CD4-positive, alpha-beta T cell treated with Interleukin-15 for 4 hours (primary cell): Measurements from ENCODE around the gene ITGAE.

Experiments
- DNase-seq: peaks from one replicate; pipeline ENCODE4 v3.0.0-alpha.2; 2020; ENCODE audit warnings: low spot score

ITGAE gene

DNA sequence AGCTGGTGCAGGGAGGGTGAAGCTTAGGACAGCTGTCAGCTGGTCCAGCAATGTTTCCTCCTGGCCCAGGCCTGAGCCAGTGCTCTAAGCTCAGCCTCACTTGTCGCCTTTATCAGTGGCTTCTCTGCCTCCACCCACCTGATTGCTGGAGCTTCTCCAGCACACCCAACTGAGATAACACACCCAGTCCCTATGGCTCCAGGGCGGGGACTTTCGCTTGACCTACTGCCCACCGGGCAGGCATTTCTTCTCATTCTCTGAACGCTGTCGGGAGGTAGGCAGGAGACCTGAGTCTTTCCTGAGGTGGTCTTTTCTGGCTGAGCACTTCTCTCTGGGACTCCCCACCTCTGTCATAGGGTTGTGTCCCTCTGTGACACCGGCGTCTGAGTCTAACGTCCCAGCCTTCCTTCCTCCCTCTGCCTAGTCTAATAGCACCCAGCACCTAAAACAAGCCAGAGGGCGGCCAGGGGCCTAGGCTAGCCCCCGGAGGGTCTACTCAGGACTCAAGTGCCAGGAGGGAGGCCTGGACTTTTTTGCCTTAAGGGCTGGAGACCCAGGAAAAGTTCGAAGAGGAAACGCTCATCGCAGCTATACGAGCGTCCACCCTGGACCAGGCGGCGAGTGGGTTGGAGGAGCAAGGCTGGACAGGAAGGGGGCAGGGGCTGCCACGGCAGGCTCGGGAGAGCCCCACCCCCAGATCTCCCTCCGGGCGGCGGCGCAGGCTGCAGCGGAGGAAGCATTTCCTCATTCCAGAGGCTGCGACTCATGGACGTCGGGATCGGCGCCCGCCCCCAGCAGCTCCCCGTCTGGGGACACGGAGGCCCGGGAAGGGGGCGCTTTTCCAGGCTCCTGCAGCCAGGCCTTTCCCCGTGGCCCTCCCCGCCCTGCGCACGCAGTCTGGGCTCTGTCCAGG is 133.4 kb downstream of the ITGAE start:
- DNase-seq = no peak

DNA sequence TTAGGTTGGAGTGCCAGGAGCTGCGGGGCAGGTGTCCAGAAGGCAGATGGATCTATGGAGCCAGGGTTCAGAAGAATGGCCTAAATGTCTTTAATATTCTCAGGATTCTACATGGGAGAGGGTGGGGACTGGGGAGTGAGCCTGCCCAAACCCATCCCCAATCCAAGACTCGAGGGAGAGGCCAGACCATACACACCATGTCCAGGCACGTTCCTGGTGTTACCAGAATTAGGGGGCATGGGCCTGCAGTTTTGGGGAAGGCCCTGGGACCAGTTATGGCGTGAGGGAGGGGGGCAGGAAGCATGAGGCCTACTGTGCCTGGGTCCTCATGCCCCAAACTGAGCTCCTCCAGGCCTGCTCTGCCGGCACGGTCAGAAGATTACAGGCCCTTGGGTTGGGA is 134.5 kb downstream of the ITGAE start:
- no peak for DNase-seq

DNA sequence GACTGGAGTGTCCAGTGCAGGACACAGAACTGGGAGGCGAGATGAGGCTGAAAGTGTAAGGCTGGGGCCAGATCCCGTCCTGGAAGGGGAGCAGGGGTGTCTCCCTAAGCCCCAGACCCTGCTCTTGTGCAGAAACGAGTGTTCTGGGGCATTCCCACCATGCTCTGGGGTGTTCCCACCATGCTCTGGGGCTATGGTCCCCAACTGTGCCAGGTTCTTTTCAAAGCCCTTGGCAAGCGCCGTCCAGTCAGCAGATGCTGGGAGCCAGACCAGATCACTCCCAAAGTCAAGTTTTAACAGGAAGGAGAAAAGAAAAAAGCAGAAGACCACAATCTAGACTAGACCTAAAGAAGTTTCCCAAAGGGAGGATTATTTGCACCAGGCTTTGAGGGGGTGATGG is 135.2 kb downstream of the ITGAE start:
- no peak for DNase-seq
